HG03135 (cell line): ENCODE results near the gene SPINK1.
A peak's percentile ranks its signal among the peaks of the same experiment; 100 is the strongest.
"Not testable (repeated sequence)": the region's sequence is repeated elsewhere in the genome, so short reads cannot be mapped to it uniquely, and the experiment has no call there.

Experiments used
- ATAC-seq: cut with Tn5 transposase; IDR thresholded peaks from one replicate; pipeline ENCODE4 v1.9.1; 2021; ENCODE audit warnings: mild to moderate bottlenecking, moderate library complexity; ENCODE audit not compliant: unreplicated experiment

Gene SPINK1

GRCh38 chr5:147854894-147855773, 23.7 kb upstream of the SPINK1 start:
- no peak for ATAC-seq

DNA sequence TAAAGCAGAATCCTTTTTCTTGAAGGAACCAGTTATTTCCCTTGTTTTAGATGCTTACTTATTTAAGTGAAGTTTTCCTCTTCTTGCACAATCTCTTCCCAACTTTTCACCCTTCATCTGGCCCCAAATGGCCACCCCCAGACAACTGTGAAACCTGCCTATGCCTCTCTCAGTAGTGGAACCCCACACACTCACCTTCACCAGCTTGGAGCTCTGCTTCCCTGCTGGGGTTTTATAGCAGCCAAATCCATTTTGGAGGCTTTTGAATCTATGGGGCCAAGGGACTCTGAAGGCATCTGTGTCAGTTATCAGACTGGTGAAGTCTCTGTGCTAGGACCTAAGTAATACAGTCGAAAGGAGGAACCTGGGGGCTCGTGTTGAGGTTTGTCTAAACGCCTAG, 22.9 kb upstream of the SPINK1 start:
- ATAC-seq = no peak

- no peak for ATAC-seq
Observed at GRCh38 chr5:147853372-147853987, 22.0 kb upstream of the SPINK1 start.

DNA sequence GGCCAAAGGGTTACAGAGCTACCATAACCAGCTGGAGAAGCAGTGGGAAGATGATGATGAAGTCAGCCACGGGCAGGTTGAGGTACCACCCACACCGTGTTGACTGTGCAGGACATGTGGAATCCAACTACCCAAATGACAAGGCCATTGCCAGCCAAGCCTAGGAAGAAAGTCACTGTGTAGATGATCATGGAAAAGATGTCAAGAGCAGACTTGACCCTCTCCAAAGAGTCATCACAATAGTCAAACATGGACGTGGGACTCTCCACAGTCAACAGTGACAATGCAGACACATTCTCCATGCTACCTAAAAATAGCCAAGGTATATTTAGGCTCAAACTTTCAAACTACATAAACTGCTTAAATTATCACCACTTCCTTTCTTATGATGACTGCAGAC, 20.9 kb upstream of the SPINK1 start:
- ATAC-seq = no peak

DNA sequence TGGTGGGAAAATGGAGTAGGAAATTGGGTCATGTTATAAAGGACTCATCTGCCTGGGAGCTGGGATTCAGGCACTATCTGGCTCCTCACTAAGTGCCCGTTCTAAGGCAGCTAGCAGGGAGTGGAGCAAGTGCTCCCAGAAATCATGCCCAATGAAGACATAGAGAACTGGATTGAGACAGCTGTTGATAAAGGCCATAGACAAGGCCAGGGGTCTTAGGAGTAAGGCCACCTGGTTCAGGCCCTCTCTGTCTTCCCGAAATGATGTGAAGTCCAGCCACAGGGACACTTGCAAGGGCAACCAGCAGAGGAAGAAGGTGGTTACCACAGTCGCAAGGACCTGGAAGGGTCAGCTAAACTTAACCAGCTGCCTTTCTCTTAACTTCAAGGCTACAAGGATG, 20.1 kb upstream of the SPINK1 start:
- no peak for ATAC-seq

GRCh38 chr5:147849226-147849625, 17.8 kb upstream of the SPINK1 start:
- ATAC-seq = no peak

DNA sequence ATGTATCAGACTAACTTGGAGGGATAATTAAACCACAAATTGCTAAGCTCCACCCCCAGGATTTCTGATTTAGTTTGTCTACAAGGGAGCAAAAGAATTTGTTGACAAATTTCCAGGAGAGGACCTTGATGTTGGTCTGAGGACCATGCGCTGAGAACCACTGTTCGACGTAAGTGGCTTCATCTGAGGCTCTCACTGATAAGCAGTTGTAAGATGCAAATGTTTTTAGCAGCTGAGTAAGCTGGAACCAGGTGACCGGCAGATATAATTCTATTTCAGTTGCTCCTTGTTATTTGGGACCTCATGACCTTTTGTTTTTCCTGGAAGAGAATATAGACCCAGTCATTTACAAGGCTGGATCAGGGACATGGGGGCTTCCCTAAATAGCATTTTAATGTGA, 14.1 kb upstream of the SPINK1 start:
- no peak for ATAC-seq

- no peak for ATAC-seq
Observed at GRCh38 chr5:147844846-147845245, 13.4 kb upstream of the SPINK1 start.

GRCh38 chr5:147842869-147843268, 11.4 kb upstream of the SPINK1 start:
- no peak for ATAC-seq

- ATAC-seq = no peak
Observed at GRCh38 chr5:147836439-147836838, 5.0 kb upstream of the SPINK1 start.

- no peak for ATAC-seq
Observed at GRCh38 chr5:147835386-147835798, 3.9 kb upstream of the SPINK1 start.

DNA sequence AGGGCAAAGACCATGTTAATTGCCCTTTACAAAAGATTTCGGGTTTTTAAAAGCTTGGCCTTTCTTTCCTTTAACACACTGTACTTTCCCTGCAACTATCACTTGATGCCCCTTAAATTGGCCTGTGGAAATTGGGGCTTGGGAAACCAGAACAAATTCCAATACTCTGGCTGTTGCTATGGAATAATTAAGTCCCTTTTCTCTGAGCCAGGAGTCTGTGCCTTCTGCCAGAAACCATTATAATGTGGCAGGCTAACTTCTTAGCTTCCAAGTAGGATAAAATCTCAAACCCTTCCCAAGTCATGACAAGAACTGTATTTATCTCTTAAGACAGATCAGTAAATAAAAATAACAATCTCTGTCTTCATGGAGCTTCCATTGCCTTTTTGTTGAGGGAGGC, 1.1 kb upstream of the SPINK1 start:
- no peak for ATAC-seq

DNA sequence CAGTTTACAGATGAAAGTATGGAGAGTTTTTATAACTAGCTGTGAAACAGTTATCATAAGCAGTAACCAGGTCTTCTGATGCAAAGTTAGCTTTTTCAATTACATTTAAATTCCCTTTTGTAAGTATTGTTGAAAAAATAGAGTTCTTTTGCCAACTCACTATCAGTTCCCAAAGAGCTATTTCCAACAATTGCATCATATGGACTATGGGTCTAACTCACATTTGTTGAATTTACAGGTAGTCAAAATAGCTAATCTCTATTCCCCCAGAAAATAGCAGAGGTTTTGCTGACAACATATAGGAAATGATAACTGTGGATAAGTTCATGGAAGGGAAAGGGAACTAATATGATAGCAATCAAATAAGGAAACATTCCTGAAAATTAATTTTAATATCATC, 1.4 kb downstream of the SPINK1 start:
- no peak for ATAC-seq

DNA sequence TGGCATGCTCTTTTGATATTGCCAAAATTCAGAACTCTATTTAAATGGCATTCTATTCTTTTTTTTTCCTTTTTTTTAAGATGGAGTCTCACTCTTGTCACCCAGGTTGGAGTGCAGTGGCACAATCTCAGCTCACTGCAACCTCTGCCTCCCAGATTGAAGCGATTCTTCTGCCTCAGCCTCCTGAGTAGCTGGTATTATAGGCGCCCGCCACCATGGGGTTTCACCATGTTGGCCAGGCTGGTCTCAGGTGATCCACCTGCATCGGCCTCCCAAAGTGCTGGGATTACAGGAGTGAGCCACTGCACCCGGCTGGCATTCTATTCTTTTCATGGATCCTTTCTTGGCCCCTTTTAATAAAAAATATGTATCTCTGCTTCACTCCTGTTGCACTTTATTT, 4.5 kb downstream of the SPINK1 start:
- ATAC-seq = not testable (repeated sequence)

DNA sequence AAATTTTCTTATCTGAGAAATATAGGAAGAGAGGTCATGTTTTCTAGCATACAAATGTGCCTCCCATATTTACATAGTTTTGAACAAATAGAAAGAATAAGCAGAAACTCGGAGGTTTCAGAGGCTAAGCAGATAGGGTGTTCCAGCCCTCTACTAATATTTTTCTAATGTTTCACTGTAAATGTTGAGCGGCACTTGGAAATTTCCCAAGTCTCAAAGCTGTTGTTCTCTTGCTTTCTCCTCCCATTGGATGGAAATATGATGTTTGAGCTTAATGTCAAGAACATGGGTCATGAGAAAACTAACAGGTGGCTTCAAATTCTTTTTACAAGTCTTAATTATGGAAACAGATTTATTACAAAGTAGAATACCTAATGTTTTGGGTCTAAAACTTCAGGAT, 5.1 kb downstream of the SPINK1 start:
- no peak for ATAC-seq

GRCh38 chr5:147822686-147823491, 8.6 kb downstream of the SPINK1 start:
- peak; percentile 88 for ATAC-seq

GRCh38 chr5:147822222-147822621, 9.2 kb downstream of the SPINK1 start:
- not testable (repeated sequence) for ATAC-seq

DNA sequence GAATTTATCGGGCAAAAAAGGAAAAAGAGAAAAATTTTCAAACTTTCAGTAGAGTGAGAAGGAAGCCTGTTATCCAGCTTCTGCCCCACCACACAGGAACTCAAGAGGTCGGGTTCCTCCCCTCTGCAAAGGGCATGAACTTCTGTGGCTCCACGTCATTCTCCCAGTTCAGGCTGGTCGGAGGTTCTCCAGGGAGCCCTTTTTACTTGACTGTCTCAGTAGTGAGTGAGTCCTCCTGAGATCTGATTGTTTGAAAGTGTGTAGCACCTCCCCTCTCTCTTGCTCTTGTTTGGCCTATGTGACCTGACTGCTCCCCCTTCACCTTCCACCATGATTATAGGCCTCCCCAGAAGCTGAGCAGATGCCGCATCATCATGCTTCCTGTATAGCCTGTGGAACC, 9.7 kb downstream of the SPINK1 start:
- no peak for ATAC-seq

DNA sequence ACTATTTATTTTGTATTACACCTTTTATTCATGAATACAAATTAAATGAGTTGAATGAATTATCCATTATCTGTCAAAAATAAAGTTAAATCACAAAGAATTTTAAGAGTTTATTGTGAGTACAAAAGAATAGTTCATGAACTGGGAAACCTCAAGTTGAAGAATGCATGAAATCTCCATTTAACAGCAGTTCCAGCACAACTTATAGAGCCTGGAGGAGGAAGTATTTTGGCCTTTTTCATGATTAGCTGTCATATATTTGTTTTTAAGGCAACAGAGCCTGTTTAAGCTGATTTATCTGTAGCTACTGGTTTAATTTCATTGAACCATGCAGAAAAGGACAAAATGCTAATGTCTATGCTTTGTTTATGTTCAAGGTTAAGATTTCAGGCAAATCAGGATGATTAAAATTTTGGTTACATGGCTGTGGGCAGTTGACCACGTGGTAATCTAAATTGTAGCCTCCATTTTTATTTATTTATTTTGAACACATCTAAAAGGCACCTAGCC, 12.2 kb downstream of the SPINK1 start:
- ATAC-seq = no peak

DNA sequence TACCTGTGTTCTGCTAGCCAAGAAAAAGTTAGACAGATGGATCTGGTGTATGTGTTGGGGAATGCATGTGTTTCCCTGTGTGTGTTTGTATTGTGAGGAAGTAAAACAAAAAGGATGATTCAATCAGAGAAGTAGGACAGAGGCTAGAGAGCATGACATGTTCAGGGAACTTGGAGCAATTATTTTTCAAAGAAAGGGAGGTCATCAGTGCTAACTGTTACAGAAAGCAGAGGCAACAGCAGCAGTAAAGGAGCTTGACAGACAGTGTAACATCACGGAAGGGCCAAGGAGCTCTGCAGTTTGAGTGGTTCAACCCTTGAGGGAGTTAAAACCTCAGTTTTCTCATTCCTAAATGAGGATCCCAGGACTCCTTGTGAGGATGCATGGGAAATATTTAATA, 13.2 kb downstream of the SPINK1 start:
- ATAC-seq = no peak

DNA sequence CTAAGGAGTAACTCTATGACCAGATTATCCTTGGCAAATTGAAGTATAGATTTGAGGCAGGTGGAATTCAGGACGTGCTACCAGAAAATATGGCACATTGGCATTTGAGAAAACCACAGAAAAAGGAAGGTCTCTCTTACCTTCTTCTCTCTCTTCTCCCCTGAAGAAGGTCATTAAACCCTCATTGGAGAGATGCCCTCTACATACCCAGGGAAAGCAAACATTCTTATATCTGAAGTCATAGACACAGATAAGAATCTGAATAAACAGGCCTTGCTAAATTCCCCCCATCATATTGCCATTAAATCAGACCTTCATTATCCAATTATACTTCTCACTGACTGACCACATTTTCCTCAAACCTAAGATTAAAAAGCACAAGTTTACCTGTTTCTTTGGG, 17.8 kb downstream of the SPINK1 start:
- ATAC-seq = no peak
